ENCODE measurements around the gene ODAD2. TPM values are rescaled to one million over a fixed set of nuclear protein-coding genes. Genes with fewer than 3 reads are reported as not detected.

Gene ODAD2
- total RNA-seq, 1 donor = 0.72 TPM

DNA sequence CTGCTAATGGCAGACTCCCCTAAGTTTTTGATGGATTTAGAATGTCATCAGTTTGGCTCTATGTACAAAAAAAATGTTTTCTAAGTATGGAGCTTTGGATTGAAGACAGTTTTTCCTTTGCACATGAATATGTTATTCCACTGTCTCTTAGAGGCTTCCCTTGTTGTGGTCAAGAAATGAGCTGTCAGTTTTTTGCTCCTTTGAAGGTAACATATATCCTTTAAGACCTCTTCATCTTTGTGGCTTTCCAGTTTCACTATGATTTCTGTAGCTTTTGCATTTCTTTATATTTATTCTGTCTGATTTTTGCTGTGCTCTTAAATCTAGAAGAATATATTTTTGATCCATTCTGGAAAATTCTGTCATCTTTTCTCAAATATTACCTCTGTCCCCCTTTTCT lies 15.8 kb upstream of the ODAD2 start:
- Histone ChIP-seq H3K27ac (ENCODE audit: low read depth, low read length) (no peak overlapping the region), H3K9me3 (ENCODE audit: low read depth, low read length) (no peaks in the 10 kb centered on the region), H3K4me3 (ENCODE audit: insufficient read depth, low read length) (no peak overlapping the region), H3K27me3 (ENCODE audit: insufficient read depth, low read length) (no peaks in the 10 kb centered on the region), H3K4me2 (ENCODE audit: insufficient read depth, low read length) (no peak overlapping the region), H2AFZ (ENCODE audit: low read length) (no peak overlapping the region), H4K20me1 (ENCODE audit: insufficient read depth, low read length) (no peaks in the 10 kb centered on the region), H3K79me2 (ENCODE audit: insufficient read depth, low read length) (no peaks in the 10 kb centered on the region), H3K36me3 (ENCODE audit: insufficient read depth, low read length) (no peaks in the 10 kb centered on the region), H3K4me1 (ENCODE audit: insufficient read depth, low read length) (no peaks in the 10 kb centered on the region)
- TF ChIP-seq, protein P1, sequence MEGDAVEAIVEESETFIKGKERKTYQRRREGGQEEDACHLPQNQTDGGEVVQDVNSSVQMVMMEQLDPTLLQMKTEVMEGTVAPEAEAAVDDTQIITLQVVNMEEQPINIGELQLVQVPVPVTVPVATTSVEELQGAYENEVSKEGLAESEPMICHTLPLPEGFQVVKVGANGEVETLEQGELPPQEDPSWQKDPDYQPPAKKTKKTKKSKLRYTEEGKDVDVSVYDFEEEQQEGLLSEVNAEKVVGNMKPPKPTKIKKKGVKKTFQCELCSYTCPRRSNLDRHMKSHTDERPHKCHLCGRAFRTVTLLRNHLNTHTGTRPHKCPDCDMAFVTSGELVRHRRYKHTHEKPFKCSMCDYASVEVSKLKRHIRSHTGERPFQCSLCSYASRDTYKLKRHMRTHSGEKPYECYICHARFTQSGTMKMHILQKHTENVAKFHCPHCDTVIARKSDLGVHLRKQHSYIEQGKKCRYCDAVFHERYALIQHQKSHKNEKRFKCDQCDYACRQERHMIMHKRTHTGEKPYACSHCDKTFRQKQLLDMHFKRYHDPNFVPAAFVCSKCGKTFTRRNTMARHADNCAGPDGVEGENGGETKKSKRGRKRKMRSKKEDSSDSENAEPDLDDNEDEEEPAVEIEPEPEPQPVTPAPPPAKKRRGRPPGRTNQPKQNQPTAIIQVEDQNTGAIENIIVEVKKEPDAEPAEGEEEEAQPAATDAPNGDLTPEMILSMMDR (IDR thresholded peaks at IDR 0.05; ENCODE audit: extremely low read depth, low read depth, low read length) = no peak
- DNase-seq (ENCODE audit: insufficient read length, low spot score, missing footprints) = no peak

DNA sequence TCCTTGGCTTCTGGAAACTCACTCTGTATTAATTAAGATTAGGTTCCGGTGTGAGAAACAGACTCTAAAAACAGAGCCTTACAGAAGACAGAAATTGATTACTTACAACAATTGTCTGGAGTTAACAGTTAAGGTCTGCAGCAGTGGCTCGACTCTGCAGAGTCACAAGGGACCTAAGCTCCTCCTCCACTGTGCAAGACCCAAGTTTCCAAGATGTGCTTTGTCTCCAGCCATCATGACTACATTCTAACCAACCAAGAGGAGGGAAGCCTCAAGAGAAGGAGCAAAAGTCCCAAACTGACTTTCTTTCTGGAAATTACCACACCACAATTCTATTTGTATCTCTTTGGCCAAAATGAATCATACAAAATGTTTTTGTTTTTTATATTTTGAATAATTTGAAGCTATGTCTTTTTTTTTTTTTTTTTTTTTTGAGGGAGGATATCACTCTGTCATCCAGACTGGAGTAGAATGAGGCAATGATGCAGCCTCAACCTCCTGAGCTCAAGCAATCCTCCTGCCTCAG lies 14.2 kb upstream of the ODAD2 start:
- Histone ChIP-seq H3K36me3 (ENCODE audit: insufficient read depth, low read length) (no peaks in the 10 kb centered on the region), H3K4me3 (ENCODE audit: insufficient read depth, low read length) (no peak overlapping the region), H3K4me2 (ENCODE audit: insufficient read depth, low read length) (no peak overlapping the region), H3K27ac (ENCODE audit: low read depth, low read length) (no peak overlapping the region), H3K27me3 (ENCODE audit: insufficient read depth, low read length) (no peaks in the 10 kb centered on the region), H3K79me2 (ENCODE audit: insufficient read depth, low read length) (no peaks in the 10 kb centered on the region), H3K9me3 (ENCODE audit: low read depth, low read length) (no peaks in the 10 kb centered on the region), H2AFZ (ENCODE audit: low read length) (no peak overlapping the region), H4K20me1 (ENCODE audit: insufficient read depth, low read length) (no peaks in the 10 kb centered on the region), H3K4me1 (ENCODE audit: insufficient read depth, low read length) (no peaks in the 10 kb centered on the region)
- TF ChIP-seq, protein P1 (IDR thresholded peaks at IDR 0.05; ENCODE audit: extremely low read depth, low read depth, low read length) = no peak
- no peak for DNase-seq (ENCODE audit: insufficient read length, low spot score, missing footprints)

DNA sequence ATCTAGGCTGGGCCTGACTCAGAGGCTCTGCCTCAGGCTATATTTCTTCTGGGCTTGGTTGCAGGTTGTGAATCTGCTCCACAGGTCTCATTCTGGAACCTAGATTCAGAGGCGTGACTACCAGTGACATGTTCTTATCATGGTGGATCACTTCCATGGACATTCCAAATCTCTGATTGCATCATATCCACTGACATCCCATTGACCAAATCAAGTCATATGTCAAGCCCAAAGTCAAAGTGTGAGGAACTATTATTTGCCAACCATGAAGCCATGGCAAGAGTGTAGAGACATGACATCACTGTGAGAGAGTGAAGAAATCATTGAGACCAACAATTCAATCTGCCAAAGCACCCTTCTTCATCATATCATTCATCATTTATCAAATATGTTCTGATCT lies 11.9 kb upstream of the ODAD2 start:
- no peak for DNase-seq (ENCODE audit: insufficient read length, low spot score, missing footprints)
- Histone ChIP-seq H2AFZ (ENCODE audit: low read length) (no peak overlapping the region), H3K4me3 (ENCODE audit: insufficient read depth, low read length) (no peak overlapping the region), H3K4me2 (ENCODE audit: insufficient read depth, low read length) (no peak overlapping the region), H3K9me3 (ENCODE audit: low read depth, low read length) (no peaks in the 10 kb centered on the region), H3K79me2 (ENCODE audit: insufficient read depth, low read length) (no peaks in the 10 kb centered on the region), H3K27ac (ENCODE audit: low read depth, low read length) (no peak overlapping the region), H3K27me3 (ENCODE audit: insufficient read depth, low read length) (no peaks in the 10 kb centered on the region), H3K36me3 (ENCODE audit: insufficient read depth, low read length) (no peaks in the 10 kb centered on the region), H4K20me1 (ENCODE audit: insufficient read depth, low read length) (no peaks in the 10 kb centered on the region), H3K4me1 (ENCODE audit: insufficient read depth, low read length) (no peaks in the 10 kb centered on the region)
- TF ChIP-seq, protein P1 (IDR thresholded peaks at IDR 0.05; ENCODE audit: extremely low read depth, low read depth, low read length) = no peak

DNA sequence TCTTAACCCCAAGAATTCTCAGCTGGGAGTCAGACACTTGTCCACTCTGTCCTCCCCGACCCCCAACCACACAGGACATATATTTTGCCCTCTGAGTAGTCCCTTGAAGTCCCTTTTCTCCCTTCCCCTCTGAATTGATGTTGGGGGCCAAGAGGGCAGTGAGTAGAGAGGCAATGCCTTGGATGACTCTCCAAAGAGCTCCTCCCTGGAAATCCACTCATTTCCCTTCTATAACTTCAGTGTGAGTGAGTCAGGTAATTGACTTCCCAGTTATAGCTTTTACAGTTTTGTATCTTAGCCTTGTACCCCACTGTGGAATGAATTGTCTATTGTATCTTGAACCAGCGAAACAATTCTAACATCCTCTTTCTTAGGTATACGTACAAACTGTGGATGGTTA lies 9.2 kb upstream of the ODAD2 start:
- no peaks in the 10 kb centered on the region for H3K4me1 ChIP-seq (ENCODE audit: insufficient read depth, low read length)
- no peak for DNase-seq (ENCODE audit: insufficient read length, low spot score, missing footprints)
- H3K4me2 ChIP-seq (ENCODE audit: insufficient read depth, low read length) = no peak overlapping the region
- no peaks in the 10 kb centered on the region for H3K36me3 ChIP-seq (ENCODE audit: insufficient read depth, low read length)
- H3K9me3 ChIP-seq (ENCODE audit: low read depth, low read length) = no peaks in the 10 kb centered on the region
- H3K27ac ChIP-seq (ENCODE audit: low read depth, low read length) = no peak overlapping the region
- no peaks in the 10 kb centered on the region for H4K20me1 ChIP-seq (ENCODE audit: insufficient read depth, low read length)
- TF ChIP-seq, protein P1 (IDR thresholded peaks at IDR 0.05; ENCODE audit: extremely low read depth, low read depth, low read length) = no peak
- no peak overlapping the region for H3K4me3 ChIP-seq (ENCODE audit: insufficient read depth, low read length)
- H2AFZ ChIP-seq (ENCODE audit: low read length) = no peak overlapping the region
- H3K79me2 ChIP-seq (ENCODE audit: insufficient read depth, low read length) = no peaks in the 10 kb centered on the region
- no peaks in the 10 kb centered on the region for H3K27me3 ChIP-seq (ENCODE audit: insufficient read depth, low read length)
